ENCODE results near the gene PRXL2A.
"Not testable (repeated sequence)": the region's sequence is repeated elsewhere in the genome, so short reads cannot be mapped to it uniquely, and the experiment has no call there.

The PRXL2A gene

DNA sequence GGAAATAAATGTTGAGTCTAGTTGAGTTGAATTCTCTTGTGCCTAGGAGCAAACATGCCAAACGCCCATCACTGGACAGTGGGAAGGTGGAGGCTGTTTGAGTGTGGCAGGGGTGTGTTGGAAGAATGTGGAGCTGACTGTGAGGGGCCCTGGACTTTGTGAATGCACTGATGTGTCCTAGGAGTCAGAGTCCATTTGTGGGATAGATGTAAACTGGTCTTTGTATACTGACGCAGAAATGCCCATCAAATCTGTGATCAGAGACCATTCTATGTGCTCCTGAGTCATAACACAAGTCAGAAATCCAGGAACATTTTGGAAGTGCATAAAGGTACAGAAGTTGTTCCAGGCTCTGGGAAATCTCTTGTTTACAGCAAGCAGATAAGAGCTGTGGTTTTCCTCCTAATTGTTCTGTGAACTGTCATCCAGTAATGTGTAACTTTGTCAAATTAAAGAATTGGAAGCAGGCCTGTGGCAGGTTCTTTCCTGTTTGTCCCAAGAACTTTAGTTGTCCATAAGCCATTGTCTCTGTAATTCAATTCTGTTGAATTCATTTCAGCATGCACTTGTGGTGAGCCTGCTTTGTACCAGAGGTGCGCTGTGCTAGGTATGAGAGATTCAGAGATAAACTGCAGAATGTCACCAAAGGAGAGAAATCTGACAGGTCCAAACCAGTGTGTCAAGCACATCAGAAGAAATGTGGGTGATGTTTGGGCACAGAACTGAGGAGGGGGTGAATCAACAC lies 7.6 kb downstream of the PRXL2A start:
- no peaks in the 10 kb centered on the region for H3K4me1 ChIP-seq
- H3K9me3 ChIP-seq, result no peaks in the 10 kb centered on the region
- in situ Hi-C loops (cut with MboI; ENCODE audit: low sequenced_read_pairs), result no loop called here
- DNase-seq (ENCODE audit: low spot score in 2 of 2), result no peak
- no peak overlapping the region for H3K4me3 ChIP-seq
- no peaks in the 10 kb centered on the region for H3K27me3 ChIP-seq (ENCODE audit: low read depth)
- H3K36me3 ChIP-seq (replicated peaks), result no peaks in the 10 kb centered on the region

DNA sequence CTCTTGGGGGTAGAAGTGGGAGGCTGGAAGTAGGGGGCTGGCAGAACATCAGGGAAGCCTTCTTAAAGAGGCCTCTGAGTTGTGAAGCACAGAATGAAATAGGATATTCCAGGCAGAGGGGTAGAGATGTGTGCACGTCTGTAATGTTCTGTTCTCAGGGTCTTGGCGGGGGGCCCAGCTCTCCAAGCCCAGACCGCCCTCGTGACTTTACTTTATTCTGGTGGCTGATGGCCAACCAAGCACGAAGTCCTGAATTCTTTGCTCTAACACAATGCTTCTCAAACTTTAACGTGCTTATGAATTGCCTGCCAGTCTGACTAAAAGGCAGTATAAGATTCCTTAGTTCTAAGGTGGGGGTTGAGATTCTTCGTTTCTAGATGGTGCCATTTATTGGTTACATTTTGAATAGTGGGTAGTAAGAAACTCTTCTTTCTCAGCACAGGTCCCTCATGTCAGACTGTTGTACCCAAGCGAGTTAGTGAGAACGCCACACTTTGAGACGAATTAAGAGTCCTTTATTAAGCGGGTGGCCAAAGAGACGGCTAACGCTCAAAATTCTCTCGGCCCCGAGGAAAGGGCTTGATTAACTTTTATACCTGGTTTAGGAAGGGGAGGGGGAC lies 8.2 kb downstream of the PRXL2A start:
- no peak for DNase-seq (ENCODE audit: low spot score in 2 of 2)
- in situ Hi-C loops (cut with MboI; ENCODE audit: low sequenced_read_pairs), result no loop called here
- Histone ChIP-seq H3K4me1 (no peaks in the 10 kb centered on the region), H3K27me3 (ENCODE audit: low read depth) (no peaks in the 10 kb centered on the region), H3K4me3 (no peak overlapping the region), H3K9me3 (no peaks in the 10 kb centered on the region), H3K36me3 (replicated peaks) (no peaks in the 10 kb centered on the region)

DNA sequence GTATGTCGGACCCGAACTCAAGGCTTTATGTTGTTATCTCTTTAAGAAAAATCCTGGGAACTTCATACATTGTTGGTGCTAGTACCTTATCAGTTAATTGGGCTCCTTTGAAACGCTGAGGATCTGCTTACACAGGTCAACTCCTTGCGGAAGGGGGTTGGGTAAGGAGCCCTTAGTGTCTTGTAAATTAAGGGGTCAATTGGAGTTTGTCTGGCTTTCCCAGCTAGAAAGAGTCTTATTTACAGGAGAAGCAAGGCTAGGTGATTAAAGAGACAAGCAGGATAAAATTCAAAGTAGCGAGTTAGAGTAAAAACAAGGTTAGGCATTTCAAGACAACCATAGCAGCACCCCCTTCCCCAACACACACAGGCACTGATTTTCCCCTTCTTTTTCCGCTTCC lies 8.9 kb downstream of the PRXL2A start:
- H3K9me3 ChIP-seq; H3K36me3 ChIP-seq (replicated peaks); DNase-seq (ENCODE audit: low spot score in 2 of 2); H3K4me1 ChIP-seq; H3K4me3 ChIP-seq; in situ Hi-C loops (cut with MboI; ENCODE audit: low sequenced_read_pairs); H3K27me3 ChIP-seq (ENCODE audit: low read depth): not testable (repeated sequence)

DNA sequence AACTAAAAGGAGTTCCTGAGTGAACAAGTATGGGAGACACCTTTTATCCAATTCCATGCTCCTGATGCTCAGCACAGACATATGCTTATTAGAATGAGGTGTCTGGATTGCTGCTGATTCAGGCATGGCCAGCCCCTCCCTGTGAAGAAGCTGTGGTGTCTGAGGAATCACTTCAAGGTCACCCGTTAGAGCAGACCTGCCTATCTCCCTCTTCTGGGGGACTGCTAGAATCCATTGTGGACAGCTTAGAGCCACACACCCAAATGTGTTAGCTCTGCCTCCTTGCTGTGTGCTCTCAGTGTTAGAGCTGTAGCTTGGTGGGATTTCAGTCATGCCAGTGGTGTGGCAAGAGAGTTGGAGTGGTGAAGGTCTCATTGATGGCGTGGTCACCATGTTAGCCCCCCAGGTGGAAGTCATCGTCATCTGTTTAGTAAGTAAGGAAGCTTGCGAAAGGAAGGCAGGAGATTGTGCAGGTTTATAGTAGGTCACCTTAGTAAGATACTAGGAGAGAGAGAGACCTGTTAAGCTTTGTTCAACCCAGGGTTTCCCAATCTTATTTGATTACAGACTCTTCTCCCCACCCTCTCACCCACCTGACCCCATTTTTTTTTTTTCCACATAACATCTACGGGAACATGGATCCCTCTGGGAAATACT lies 12.8 kb downstream of the PRXL2A start:
- in situ Hi-C loops (cut with MboI; ENCODE audit: low sequenced_read_pairs), result no loop called here
- Histone ChIP-seq H3K36me3 (replicated peaks) (no peaks in the 10 kb centered on the region), H3K4me3 (no peak overlapping the region)

DNA sequence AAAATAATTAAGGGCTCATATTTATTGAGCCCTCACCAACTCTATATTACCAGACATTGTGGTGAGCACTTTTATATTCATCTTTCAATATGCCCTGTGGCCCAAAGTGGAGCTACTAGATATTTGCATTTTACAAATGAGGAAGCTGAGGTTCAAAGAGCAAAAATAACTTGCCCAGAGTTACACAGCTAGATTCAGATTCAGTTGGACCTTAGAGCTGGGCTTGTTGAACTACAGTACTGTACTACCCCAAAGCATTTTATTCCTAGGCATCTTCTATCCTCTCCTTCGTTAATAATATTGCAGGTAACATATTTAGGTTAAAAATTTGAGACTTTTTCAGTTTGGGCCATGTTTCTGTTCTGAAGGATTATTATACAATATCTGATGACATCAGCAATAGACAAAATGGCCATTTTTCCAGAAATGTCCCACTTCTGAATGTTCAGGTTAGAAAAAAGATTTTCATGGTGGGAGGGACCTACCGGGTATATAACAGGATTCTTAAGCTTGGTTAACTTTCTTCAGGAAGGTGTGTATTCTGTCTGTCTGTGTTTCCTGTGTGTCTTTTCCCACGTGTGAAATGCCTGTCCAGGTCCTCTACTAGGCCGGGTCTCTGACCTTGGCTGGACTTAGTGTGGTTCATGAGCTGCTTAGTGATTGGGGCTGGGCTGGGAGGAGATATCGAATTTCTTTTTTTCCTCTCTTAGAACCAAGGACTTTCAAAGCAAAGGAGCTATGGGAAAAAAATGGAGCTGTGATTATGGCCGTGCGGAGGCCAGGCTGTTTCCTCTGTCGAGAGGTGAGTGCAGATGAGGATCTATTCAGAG lies 13.6 kb downstream of the PRXL2A start:
- no peak overlapping the region for H3K4me3 ChIP-seq
- in situ Hi-C loops (cut with MboI; ENCODE audit: low sequenced_read_pairs), result no loop called here
- H3K4me1 ChIP-seq, result no peaks in the 10 kb centered on the region
- no peaks in the 10 kb centered on the region for H3K9me3 ChIP-seq
- no peaks in the 10 kb centered on the region for H3K36me3 ChIP-seq (replicated peaks)
- no peaks in the 10 kb centered on the region for H3K27me3 ChIP-seq (ENCODE audit: low read depth)
- DNase-seq (ENCODE audit: low spot score in 2 of 2), result no peak

More for the DNA sequence above, 12.8 kb downstream of the PRXL2A start:
- Histone ChIP-seq H3K9me3 (no peaks in the 10 kb centered on the region), H3K4me1 (no peaks in the 10 kb centered on the region), H3K27me3 (ENCODE audit: low read depth) (no peaks in the 10 kb centered on the region)
- no peak for DNase-seq (ENCODE audit: low spot score in 2 of 2)

DNA sequence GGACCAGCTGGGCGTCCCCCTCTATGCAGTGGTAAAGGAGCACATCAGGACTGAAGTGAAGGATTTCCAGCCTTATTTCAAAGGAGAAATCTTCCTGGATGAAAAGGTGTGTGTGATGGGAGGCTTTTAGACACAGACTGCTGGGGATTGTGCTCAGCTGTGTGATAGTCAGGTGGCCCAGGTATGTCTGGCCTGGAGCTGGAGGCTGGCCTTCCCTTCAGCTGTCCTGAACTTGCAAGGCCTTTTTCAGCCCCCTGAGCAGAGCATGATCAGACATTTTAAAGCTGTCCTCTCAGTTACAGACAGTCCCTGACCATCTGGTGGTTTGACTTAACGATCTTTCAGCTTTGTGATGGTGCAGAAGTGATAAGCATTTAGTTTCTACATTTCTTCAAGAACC lies 17.6 kb downstream of the PRXL2A start:
- H3K36me3 ChIP-seq (replicated peaks), result no peaks in the 10 kb centered on the region
- H3K27me3 ChIP-seq (ENCODE audit: low read depth), result no peaks in the 10 kb centered on the region
- no peaks in the 10 kb centered on the region for H3K9me3 ChIP-seq
- no peaks in the 10 kb centered on the region for H3K4me1 ChIP-seq
- in situ Hi-C loops (cut with MboI; ENCODE audit: low sequenced_read_pairs), result no loop called here
- no peak overlapping the region for H3K4me3 ChIP-seq
- DNase-seq (ENCODE audit: low spot score in 2 of 2), result no peak

GRCh38 chr10:80427541-80427940 lies 19.2 kb downstream of the PRXL2A start:
- in situ Hi-C loops (cut with MboI; ENCODE audit: low sequenced_read_pairs), result no loop called here
- no peak for DNase-seq (ENCODE audit: low spot score in 2 of 2)
- H3K9me3 ChIP-seq, result no peaks in the 10 kb centered on the region
- no peak overlapping the region for H3K4me3 ChIP-seq
- H3K4me1 ChIP-seq, result no peaks in the 10 kb centered on the region
- no peaks in the 10 kb centered on the region for H3K27me3 ChIP-seq (ENCODE audit: low read depth)
- no peaks in the 10 kb centered on the region for H3K36me3 ChIP-seq (replicated peaks)

DNA sequence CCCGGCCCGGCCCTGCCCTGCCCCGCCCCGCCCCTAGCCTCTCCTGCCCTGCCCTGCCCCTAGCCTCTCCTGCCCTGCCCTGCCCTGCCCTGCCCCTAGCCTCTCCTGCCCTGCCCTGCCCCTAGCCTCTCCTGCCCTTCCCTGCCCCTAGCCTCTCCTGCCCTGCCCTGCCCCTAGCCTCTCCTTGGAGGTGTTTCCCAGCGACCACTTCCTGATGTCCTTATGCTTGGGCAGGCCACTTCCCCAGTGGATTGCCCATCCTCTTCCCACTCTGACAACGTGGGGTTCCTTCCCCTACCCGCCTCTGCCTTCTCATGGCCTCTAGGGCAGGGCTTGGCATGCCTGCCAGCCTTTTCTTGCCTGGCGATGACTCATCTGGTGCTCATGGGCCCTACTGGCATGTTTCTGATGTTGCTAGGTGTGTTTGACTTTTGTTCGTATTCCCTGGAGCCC lies 21.2 kb downstream of the PRXL2A start:
- Histone ChIP-seq H3K9me3 (no peaks in the 10 kb centered on the region), H3K4me3 (no peak overlapping the region), H3K36me3 (replicated peaks) (no peaks in the 10 kb centered on the region), H3K4me1 (no peaks in the 10 kb centered on the region), H3K27me3 (ENCODE audit: low read depth) (no peaks in the 10 kb centered on the region)
- DNase-seq (ENCODE audit: low spot score in 2 of 2), result no peak
- in situ Hi-C loops (cut with MboI; ENCODE audit: low sequenced_read_pairs), result no loop called here

- peaks cover 3% of the 10 kb centered on the region for H3K27me3 ChIP-seq (ENCODE audit: low read depth)
Observed at GRCh38 chr10:80433134-80433533, 24.8 kb downstream of the PRXL2A start.

DNA sequence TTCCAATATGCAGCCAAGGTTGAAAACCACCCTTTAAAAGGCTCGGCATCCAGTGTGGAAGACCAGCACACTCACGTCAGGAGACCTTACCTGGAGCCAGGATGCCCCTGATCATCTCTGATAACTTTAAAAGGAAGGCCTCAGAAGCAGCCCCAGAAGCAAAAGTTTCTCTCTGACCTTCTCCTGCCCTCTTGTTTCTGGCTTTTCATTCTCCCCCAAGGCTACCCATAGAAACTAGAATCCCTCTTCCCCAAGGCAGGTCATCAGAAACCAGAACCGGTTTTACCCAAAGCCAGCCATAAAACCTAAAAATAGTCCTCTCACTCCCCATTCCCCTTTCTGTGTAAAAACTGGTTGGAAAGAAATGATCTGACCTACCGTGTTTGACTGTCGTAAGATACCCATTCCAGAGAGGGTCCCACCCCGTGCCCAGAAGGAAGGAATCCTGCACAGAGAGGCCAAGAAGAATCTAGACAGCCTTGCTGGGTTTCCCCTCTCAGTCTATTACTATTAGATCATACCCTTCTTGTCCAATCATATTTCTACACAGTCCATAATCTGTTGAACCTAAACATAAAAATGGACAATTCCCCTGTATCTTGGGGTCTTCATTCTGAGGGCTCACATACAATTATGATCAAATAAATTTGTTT lies 28.2 kb downstream of the PRXL2A start:
- H3K4me1 ChIP-seq, result no peaks in the 10 kb centered on the region
- DNase-seq (ENCODE audit: low spot score in 2 of 2), result no peak
- H3K27me3 ChIP-seq (ENCODE audit: low read depth), result peaks cover 5% of the 10 kb centered on the region
- no peak overlapping the region for H3K4me3 ChIP-seq
- H3K36me3 ChIP-seq (replicated peaks), result no peaks in the 10 kb centered on the region
- no peaks in the 10 kb centered on the region for H3K9me3 ChIP-seq
- in situ Hi-C loops (cut with MboI; ENCODE audit: low sequenced_read_pairs), result no loop called here

More at GRCh38 chr10:80433134-80433533, 24.8 kb downstream of the PRXL2A start:
- no peaks in the 10 kb centered on the region for H3K9me3 ChIP-seq
- no peaks in the 10 kb centered on the region for H3K36me3 ChIP-seq (replicated peaks)
- no peak overlapping the region for H3K4me3 ChIP-seq
- H3K4me1 ChIP-seq, result no peaks in the 10 kb centered on the region
- in situ Hi-C loops (cut with MboI; ENCODE audit: low sequenced_read_pairs), result no loop called here
- no peak for DNase-seq (ENCODE audit: low spot score in 2 of 2)

- Histone ChIP-seq H3K9me3 (no peaks in the 10 kb centered on the region), H3K4me1 (no peaks in the 10 kb centered on the region), H3K36me3 (replicated peaks) (no peaks in the 10 kb centered on the region), H3K4me3 (no peak overlapping the region), H3K27me3 (ENCODE audit: low read depth) (peaks cover 5% of the 10 kb centered on the region)
- DNase-seq (ENCODE audit: low spot score in 2 of 2), result no peak
- in situ Hi-C loops (cut with MboI; ENCODE audit: low sequenced_read_pairs), result no loop called here
Observed at GRCh38 chr10:80437227-80437626, 28.9 kb downstream of the PRXL2A start.

DNA sequence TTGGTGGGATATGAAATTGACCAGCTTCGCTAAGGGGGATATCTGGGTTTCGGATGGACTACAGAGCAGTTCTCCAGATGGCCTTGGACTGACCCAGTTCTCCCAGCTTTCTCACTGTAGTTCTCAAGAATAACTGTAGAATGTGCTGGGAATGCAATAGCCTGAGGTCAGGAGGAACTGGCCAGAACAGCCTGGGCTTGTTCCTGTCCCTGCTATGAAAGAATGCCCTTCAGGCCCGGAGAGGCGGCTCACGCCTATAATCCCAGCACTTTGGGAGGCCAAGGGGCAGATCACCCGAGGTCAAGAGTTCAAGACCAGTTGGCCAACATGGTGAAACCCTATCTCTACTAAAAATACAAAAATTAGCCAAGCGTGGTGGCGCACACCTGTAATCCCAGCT lies 33.5 kb downstream of the PRXL2A start:
- Histone ChIP-seq H3K4me3 (no peak overlapping the region), H3K27me3 (ENCODE audit: low read depth) (peaks cover 5% of the 10 kb centered on the region), H3K4me1 (no peaks in the 10 kb centered on the region), H3K9me3 (no peaks in the 10 kb centered on the region), H3K36me3 (replicated peaks) (no peaks in the 10 kb centered on the region)
- no peak for DNase-seq (ENCODE audit: low spot score in 2 of 2)
- in situ Hi-C loops (cut with MboI; ENCODE audit: low sequenced_read_pairs), result no loop called here

DNA sequence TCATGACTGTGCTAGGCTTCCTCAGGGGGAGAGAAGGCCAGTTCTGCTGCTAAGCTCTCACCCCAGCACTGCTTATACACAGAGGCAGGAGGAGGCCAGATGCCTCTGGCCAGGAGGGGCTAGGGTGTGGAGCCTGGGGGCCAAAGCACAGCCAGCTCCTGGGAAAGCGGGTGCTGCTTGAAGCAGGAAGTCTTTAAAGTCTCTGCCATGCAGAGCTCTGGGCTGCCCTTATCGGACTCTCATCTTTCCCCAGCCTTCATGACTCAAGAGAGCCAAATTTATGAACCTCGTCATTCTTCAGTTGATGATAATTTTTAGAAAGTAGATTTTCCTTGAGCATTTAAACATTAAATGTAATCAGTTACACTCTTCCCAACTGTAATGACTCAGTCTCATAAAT lies 34.5 kb downstream of the PRXL2A start:
- no peak for DNase-seq (ENCODE audit: low spot score in 2 of 2)
- in situ Hi-C loops (cut with MboI; ENCODE audit: low sequenced_read_pairs), result no loop called here
- Histone ChIP-seq H3K27me3 (ENCODE audit: low read depth) (peaks cover 3% of the 10 kb centered on the region; the same call in 1 of the 2 replicates), H3K9me3 (no peaks in the 10 kb centered on the region), H3K36me3 (replicated peaks) (no peaks in the 10 kb centered on the region), H3K4me1 (no peaks in the 10 kb centered on the region), H3K4me3 (no peak overlapping the region)
